IMR-90 (cell line): ENCODE measurements around the gene ZNF157. TPM values are rescaled to one million over a fixed set of nuclear protein-coding genes. Genes with fewer than 3 reads are reported as not detected.

Experiments
- ATAC-seq: fragments of 200-7000 bp; cut with Tn5 transposase; 2 replicates; pipeline ENCODE4 v1.9.1; 2020; ENCODE audit warnings: low read depth, mild to moderate bottlenecking, moderate library complexity
- BruUV-seq: library from RNA; stranded (reverse); fragments of 400-500 nt; replicated peaks from 2 replicates; lab custom pipeline; 2021; lab: Mats Ljungman, UMichigan
- CTCF ChIA-PET: fragments of 300-600 bp; formaldehyde crosslinking; extraction: SDS; loops from one replicate; lab custom pipeline; 2021; ENCODE audit warnings: antibody characterized with exemption; lab: Yijun Ruan, JAX
- POLR2A ChIA-PET: fragments of 300-600 bp; sonication (Branson Sonifier 250); formaldehyde crosslinking; loops from one replicate; lab custom pipeline; 2022; ENCODE audit warnings: antibody characterized with exemption; ENCODE audit not compliant: unreplicated experiment; lab: Charles Lee
- DNase-seq: peaks from one replicate; pipeline ENCODE4 v3.0.0; 2013
- H2AFZ ChIP-seq: replicated peaks from 2 replicates; pipeline ENCODE3; 2013; ENCODE audit warnings: low read length, mild to moderate bottlenecking; ENCODE audit not compliant: poor library complexity
- H2AK5ac ChIP-seq: 2 replicates; pipeline ENCODE4 v1.6.1; 2013; ENCODE audit warnings: low read depth, low read length, inconsistent platforms
- H2AK9ac ChIP-seq: replicated peaks from 2 replicates; pipeline ENCODE3; 2013; ENCODE audit warnings: mild to moderate bottlenecking, low read depth, low read length, moderate library complexity; ENCODE audit not compliant: poor library complexity
- H2BK120ac ChIP-seq: 2 replicates; pipeline ENCODE4 v1.6.1; 2013; ENCODE audit warnings: low read depth, low read length, inconsistent platforms
- H2BK15ac ChIP-seq: 3 replicates; pipeline ENCODE4 v1.6.1; 2013; ENCODE audit warnings: low read depth, low read length, inconsistent platforms
- H2BK20ac ChIP-seq: 2 replicates; pipeline ENCODE4 v1.6.1; 2013; ENCODE audit warnings: low read depth, mild to moderate bottlenecking, inconsistent platforms, low read length, moderate library complexity
- H2BK5ac ChIP-seq: 2 replicates; pipeline ENCODE4 v1.6.1; 2013; ENCODE audit warnings: mild to moderate bottlenecking, low read depth, low read length, inconsistent platforms; ENCODE audit not compliant: poor library complexity, severe bottlenecking
- H3K14ac ChIP-seq: replicated peaks from 2 replicates; pipeline ENCODE4 v1.6.1; 2013; ENCODE audit warnings: low read depth, low read length, inconsistent platforms
- H3K18ac ChIP-seq: 2 replicates; pipeline ENCODE4 v1.6.1; 2013; ENCODE audit warnings: low read depth, low read length, control low read depth
- H3K23ac ChIP-seq: 2 replicates; pipeline ENCODE4 v1.6.1; 2013; ENCODE audit warnings: low read depth, low read length, inconsistent platforms
- H3K27ac ChIP-seq: 2 replicates; pipeline ENCODE4 v1.5.1; 2013; ENCODE audit warnings: mild to moderate bottlenecking, control low read depth, low read length; ENCODE audit not compliant: insufficient read depth
- H3K27me3 ChIP-seq: 2 replicates; pipeline ENCODE4 v1.6.1; 2013; ENCODE audit warnings: low read length; ENCODE audit not compliant: control insufficient read depth, insufficient read depth
- H3K36me3 ChIP-seq: 2 replicates; pipeline ENCODE4 v1.6.1; 2013; ENCODE audit warnings: low read length, mixed read lengths; ENCODE audit not compliant: control insufficient read depth, insufficient read depth
- H3K4ac ChIP-seq: 2 replicates; pipeline ENCODE4 v1.6.1; 2013; ENCODE audit warnings: low read depth, low read length, inconsistent platforms
- H3K4me1 ChIP-seq: 2 replicates; pipeline ENCODE4 v1.6.1; 2013; ENCODE audit warnings: low read length, mixed read lengths; ENCODE audit not compliant: control insufficient read depth, insufficient read depth
- H3K4me2 ChIP-seq: 2 replicates; pipeline ENCODE4 v1.6.1; 2013; ENCODE audit warnings: low read depth, mild to moderate bottlenecking, control low read depth, low read length, moderate library complexity
- H3K4me3 ChIP-seq: 2 replicates; pipeline ENCODE4 v1.5.1; 2013; ENCODE audit warnings: low read depth, mild to moderate bottlenecking, control low read depth, low read length, moderate library complexity; ENCODE audit not compliant: insufficient read depth
- H3K56ac ChIP-seq: 2 replicates; pipeline ENCODE4 v1.6.1; 2013; ENCODE audit warnings: low read length, inconsistent platforms; ENCODE audit not compliant: insufficient read depth; ENCODE audit errors: extremely low read depth
- H3K79me1 ChIP-seq, 2 experiments: 2 replicates each; pipeline ENCODE4 v1.6.1; 2013; ENCODE audit warnings: low read length in 2 of 2, inconsistent platforms in 1 of 2, low read depth in 1 of 2
- H3K9ac ChIP-seq: 2 replicates; pipeline ENCODE4 v1.6.1; 2013; ENCODE audit warnings: low read depth, low read length, control low read depth
- H3K9me1 ChIP-seq: 2 replicates; pipeline ENCODE4 v1.6.1; 2013; ENCODE audit warnings: low read length, inconsistent platforms; ENCODE audit not compliant: insufficient read depth
- H3K9me3 ChIP-seq: 2 replicates; pipeline ENCODE4 v1.6.1; 2013; ENCODE audit warnings: low read length; ENCODE audit not compliant: control insufficient read depth, insufficient read depth
- H4K20me1 ChIP-seq: 2 replicates; pipeline ENCODE4 v1.6.1; 2013; ENCODE audit warnings: low read length, inconsistent platforms; ENCODE audit not compliant: insufficient read depth
- H4K5ac ChIP-seq: 2 replicates; pipeline ENCODE4 v1.6.1; 2013; ENCODE audit warnings: mild to moderate bottlenecking, low read depth, low read length, control low read depth
- H4K8ac ChIP-seq, 2 experiments: 2 replicates each; pipeline ENCODE4 v1.6.1; 2013; ENCODE audit warnings: low read depth in 2 of 2, low read length in 2 of 2, control low read depth in 1 of 2, inconsistent platforms in 1 of 2
- H4K91ac ChIP-seq: 2 replicates; pipeline ENCODE4 v1.6.1; 2013; ENCODE audit warnings: low read depth, low read length, inconsistent platforms; ENCODE audit not compliant: insufficient read depth
- CEBPB ChIP-seq: IDR thresholded peaks from 2 replicates; pipeline ENCODE4 v1.6.1; 2012; ENCODE audit warnings: low read depth, low read length, improper control_type of control experiment
- FOS ChIP-seq: fragments of 150-350 bp; IDR thresholded peaks from 2 replicates; pipeline ENCODE4 v1.6.1; 2016; ENCODE audit warnings: low read depth, low read length
- MAFK ChIP-seq: IDR thresholded peaks from 2 replicates; pipeline ENCODE4 v1.6.1; 2012; ENCODE audit warnings: low read depth, low read length, improper control_type of control experiment
- MXI1 ChIP-seq: IDR thresholded peaks from 2 replicates; pipeline ENCODE4 v1.6.1; 2012; ENCODE audit warnings: low read depth, mild to moderate bottlenecking, low read length, moderate library complexity, borderline replicate concordance
- NFE2L2 ChIP-seq: fragments of 150-350 bp; IDR thresholded peaks from 2 replicates; pipeline ENCODE4 v1.6.1; 2016; ENCODE audit warnings: low read depth, mild to moderate bottlenecking, low read length
- RAD21 ChIP-seq: IDR thresholded peaks from 2 replicates; pipeline ENCODE4 v1.6.1; 2012; ENCODE audit warnings: low read length, improper control_type of control experiment
- RCOR1 ChIP-seq: IDR thresholded peaks from 2 replicates; pipeline ENCODE4 v1.6.1; 2012; ENCODE audit warnings: mild to moderate bottlenecking, low read length, improper control_type of control experiment; ENCODE audit not compliant: insufficient replicate concordance
- RFX5 ChIP-seq: IDR thresholded peaks from 2 replicates; pipeline ENCODE4 v1.8.0; 2012; ENCODE audit warnings: low read depth, mild to moderate bottlenecking, low read length, moderate library complexity
- SMC3 ChIP-seq: fragments of 150-350 bp; IDR thresholded peaks from 2 replicates; pipeline ENCODE4 v1.6.1; 2016; ENCODE audit warnings: low read depth, mild to moderate bottlenecking, antibody characterized with exemption, low read length, moderate library complexity
- WGBS, 2 experiments: methylation state at CpG; one replicate each; pipeline versions ENCODE4 v1.1.5 to v1.1.7; 2013; ENCODE audit warnings: missing lambda C conversion rate in 2 of 2; ENCODE audit not compliant: insufficient read length in 1 of 2; ENCODE audit errors: extremely low coverage in 2 of 2; 5-methylcytosine and 5-hydroxymethylcytosine counted together
- dilution Hi-C: fragments of 300-500 bp; cut with HindIII; formaldehyde crosslinking; loops from one replicate; pipeline ENCODE4 v1.14.3; 2018; ENCODE audit warnings: low sequenced_read_pairs; ENCODE audit not compliant: unreplicated experiment
- in situ Hi-C: fragments of 300-500 bp; cut with MboI; formaldehyde crosslinking; loops from 3 replicates; pipeline ENCODE4 v1.14.3; 2019; ENCODE audit warnings: low sequenced_read_pairs, inconsistent platforms, mixed read lengths
- intact Hi-C: fragments of 100-400 bp; cut with micrococcal nuclease; formaldehyde crosslinking; loops from 2 replicates; pipeline ENCODE4 v1.10.0; 2022
- polyA plus RNA-seq, 3 experiments: library from polyadenylated mRNA; depleted of rRNA; stranded (reverse); fragments of >200 nt; gene quantifications; 2 replicates each; pipeline ENCODE4 v1.2.3, GENCODE V29; 2012; ENCODE audit warnings: low replicate concordance in 1 of 3
- total RNA-seq: library from RNA; depleted of rRNA; stranded (reverse); fragments of >200 nt; gene quantifications from 2 replicates; pipeline ENCODE4 v1.2.3, GENCODE V29; 2012
- TF ChIP-seq, protein P1 (sequence below): fragments of 150-350 bp; IDR thresholded peaks from 2 replicates; pipeline ENCODE4 v1.6.1; 2017; ENCODE audit warnings: mild to moderate bottlenecking, antibody characterized with exemption, low read length, low read depth
- TF ChIP-seq, protein P2 (sequence below): conservative IDR thresholded peaks from 2 replicates; pipeline ENCODE4 v1.5.1; 2012; ENCODE audit warnings: mild to moderate bottlenecking, low read depth, low read length, improper control_type of control experiment

The ZNF157 gene
- total and polyA plus RNA-seq, 2 of the 4 experiments (the other 2 are of a cell fraction) = under 0.01 TPM; not detected in 1

DNA sequence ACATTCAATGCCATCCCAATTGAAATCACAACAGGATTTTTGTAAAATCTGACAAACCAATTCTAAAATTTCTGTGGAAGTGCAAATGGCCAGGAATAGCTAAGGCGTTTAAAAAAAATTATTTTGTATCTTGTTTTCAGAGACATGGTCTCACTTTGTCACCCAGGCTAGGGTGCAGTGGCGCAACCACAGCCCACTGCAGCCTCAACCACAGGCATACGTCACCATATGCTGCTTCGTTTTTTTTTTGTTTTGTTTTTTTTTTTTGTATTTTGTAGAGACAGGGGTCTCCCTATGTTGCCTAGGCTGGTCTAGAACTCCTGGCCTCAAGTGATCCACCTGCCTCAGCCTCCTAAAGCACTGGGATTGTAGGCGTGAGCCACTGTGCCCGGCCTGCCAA lies 88.2 kb downstream of the ZNF157 start:
- dilution Hi-C loops = no loop called here
- H2BK15ac ChIP-seq = no peak overlapping the region
- H3K36me3 ChIP-seq = peaks cover 5% of the 10 kb centered on the region; the same call in 1 of the 2 replicates
- H2BK120ac ChIP-seq = no peak overlapping the region
- intact Hi-C loops = no loop called here
- no peak overlapping the region for H3K27ac ChIP-seq
- H3K9me3 ChIP-seq = peaks cover 4% of the 10 kb centered on the region; the same call in 1 of the 2 replicates
- no peak overlapping the region for H3K56ac ChIP-seq
- no peaks in the 10 kb centered on the region for H4K20me1 ChIP-seq
- no peak for DNase-seq
- in situ Hi-C loops = no loop called here
- ChIA-PET CTCF (no interaction called here), POLR2A (no interaction called here)
- H3K4ac ChIP-seq = no peak overlapping the region
- no peak overlapping the region for H4K91ac ChIP-seq
- TF ChIP-seq NFE2L2 (no peak), SMC3 (no peak), FOS (no peak), CEBPB (no peak), RAD21 (no peak), RCOR1 (no peak), MXI1 (no peak), RFX5 (no peak), MAFK (no peak)
- TF ChIP-seq, protein P1, sequence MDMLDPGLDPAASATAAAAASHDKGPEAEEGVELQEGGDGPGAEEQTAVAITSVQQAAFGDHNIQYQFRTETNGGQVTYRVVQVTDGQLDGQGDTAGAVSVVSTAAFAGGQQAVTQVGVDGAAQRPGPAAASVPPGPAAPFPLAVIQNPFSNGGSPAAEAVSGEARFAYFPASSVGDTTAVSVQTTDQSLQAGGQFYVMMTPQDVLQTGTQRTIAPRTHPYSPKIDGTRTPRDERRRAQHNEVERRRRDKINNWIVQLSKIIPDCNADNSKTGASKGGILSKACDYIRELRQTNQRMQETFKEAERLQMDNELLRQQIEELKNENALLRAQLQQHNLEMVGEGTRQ = no peak
- TF ChIP-seq, protein P2, sequence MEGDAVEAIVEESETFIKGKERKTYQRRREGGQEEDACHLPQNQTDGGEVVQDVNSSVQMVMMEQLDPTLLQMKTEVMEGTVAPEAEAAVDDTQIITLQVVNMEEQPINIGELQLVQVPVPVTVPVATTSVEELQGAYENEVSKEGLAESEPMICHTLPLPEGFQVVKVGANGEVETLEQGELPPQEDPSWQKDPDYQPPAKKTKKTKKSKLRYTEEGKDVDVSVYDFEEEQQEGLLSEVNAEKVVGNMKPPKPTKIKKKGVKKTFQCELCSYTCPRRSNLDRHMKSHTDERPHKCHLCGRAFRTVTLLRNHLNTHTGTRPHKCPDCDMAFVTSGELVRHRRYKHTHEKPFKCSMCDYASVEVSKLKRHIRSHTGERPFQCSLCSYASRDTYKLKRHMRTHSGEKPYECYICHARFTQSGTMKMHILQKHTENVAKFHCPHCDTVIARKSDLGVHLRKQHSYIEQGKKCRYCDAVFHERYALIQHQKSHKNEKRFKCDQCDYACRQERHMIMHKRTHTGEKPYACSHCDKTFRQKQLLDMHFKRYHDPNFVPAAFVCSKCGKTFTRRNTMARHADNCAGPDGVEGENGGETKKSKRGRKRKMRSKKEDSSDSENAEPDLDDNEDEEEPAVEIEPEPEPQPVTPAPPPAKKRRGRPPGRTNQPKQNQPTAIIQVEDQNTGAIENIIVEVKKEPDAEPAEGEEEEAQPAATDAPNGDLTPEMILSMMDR = no peak
- no TSS peak for BruUV-seq
- no peak overlapping the region for H2AK5ac ChIP-seq
- H3K79me1 ChIP-seq = no peaks in the 10 kb centered on the region; a peak in 1 of 4 replicates
- no peak for ATAC-seq
- no peak overlapping the region for H2BK5ac ChIP-seq
- no peaks in the 10 kb centered on the region for H3K27me3 ChIP-seq
- H3K4me1 ChIP-seq = no peaks in the 10 kb centered on the region
- no peak overlapping the region for H4K8ac ChIP-seq
- no peak overlapping the region for H2AK9ac ChIP-seq
- H3K18ac ChIP-seq = no peak overlapping the region
- H3K4me3 ChIP-seq = no peak overlapping the region
- no peaks in the 10 kb centered on the region; the same call in 1 of the 2 replicates for H3K9me1 ChIP-seq
- no peak overlapping the region for H3K23ac ChIP-seq
- H2BK20ac ChIP-seq = no peak overlapping the region
- H3K14ac ChIP-seq = no peak overlapping the region
- H4K5ac ChIP-seq = no peak overlapping the region
- no CpG with 5 or more reads among the region's 6 CpGs for WGBS, 2 experiments
- H3K4me2 ChIP-seq = no peak overlapping the region
- H3K9ac ChIP-seq = no peak overlapping the region
- H2AFZ ChIP-seq = no peak overlapping the region
